GM21367 (cell line): Measurements from ENCODE around the gene LHX5.
"Not testable (repeated sequence)": the region's sequence is repeated elsewhere in the genome, so short reads cannot be mapped to it uniquely, and the experiment has no call there.

Source experiments
- ATAC-seq: cut with Tn5 transposase; IDR thresholded peaks from one replicate; pipeline ENCODE4 v1.9.1; 2021; ENCODE audit not compliant: unreplicated experiment

Gene LHX5

DNA sequence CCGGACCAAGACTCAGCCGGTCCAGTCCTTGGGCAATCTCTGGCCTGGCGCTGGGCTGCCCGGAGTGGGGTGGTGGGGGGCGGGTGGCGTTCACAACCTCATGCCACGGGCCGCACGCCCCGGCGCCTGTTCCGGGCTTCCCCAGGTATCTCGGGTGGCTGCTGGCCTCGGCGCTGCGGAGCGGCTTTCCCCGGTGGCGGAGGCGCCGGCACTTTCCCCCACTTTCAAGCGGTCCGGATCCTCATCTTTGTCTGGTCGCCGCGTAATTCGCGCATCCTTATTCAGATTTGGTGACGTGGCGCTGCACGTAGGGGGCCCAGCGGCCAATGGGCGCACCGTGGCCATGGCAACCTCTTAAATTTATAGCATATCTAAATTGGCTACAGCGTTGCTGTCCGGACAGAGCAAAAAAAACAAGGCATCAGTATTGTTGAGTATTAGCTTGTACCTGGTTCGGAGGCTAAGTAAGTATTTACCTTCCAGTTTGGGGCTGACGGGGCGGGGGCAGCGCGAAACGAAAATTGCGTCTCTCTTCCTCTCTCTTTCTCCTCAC lies at the start of gene LHX5:
Gene LHX5, minus strand, starts transcription at position 253 of the 553 bp plus-strand sequence. CDS start 373 bp downstream, outside the sequence.
- ATAC-seq, result no peak

DNA sequence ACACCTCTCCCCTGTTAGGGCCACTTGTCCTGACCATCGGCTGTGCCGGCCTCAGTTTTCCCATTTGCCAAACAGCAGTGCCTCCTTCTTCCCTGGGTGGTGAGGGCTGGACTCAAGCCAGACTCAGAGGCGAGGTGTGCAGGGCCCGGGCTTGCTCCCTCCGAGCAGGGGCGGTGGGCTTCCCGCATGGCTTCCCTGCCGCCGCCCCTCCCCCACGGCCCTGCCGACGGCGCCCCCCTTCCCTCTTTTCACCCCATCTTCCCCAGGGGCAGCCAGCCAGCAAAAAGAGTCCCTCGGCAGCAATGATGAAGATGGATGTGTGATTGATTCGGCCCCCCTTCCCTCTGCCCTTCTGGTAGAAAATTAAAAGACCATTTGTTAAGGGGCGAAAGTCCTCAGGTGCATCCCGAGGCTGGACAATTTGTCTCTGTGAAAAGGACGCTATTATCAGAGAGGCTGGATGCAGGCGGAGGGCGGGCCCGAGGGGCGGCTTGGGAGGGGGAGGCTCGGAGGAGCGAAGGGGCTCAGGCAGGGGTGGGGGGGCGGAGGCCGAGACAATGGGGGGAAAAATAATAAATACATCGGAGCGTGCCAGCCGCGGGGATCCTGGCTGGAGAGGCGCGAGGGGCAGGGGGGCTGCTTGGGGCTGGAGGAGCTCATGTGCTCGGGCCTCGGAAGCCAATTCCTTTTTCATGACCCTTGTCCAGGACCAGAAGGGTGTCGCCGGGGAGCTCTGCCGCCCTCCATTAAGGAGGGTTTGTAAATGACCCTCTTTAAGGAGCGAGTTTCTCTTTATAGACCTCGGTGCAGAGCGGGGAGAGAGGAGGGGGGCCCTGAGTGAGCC lies 48.0 kb upstream of the LHX5 start:
- ATAC-seq, result no peak

GRCh38 chr12:113515082-113515856 lies 43.6 kb upstream of the LHX5 start:
- ATAC-seq, result no peak

DNA sequence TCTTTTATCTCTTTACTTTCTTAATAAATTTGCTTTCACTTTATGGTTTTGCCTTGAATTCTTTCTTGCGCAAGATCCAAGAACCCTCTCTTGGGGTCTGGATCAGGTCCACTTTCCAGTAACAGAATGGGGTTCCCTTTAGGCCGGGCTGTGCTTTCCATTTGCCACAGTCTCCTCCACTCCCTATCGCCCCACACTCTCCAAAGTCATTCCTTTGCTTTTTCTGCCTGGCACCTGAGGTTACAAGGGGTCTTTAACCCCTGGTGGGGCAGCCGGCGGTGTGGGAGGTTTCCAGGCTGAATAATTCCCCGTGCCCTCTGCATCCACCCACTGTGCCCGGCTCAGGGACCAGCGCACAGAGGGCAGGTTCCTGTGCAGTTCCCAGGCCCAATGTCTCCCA lies 42.9 kb upstream of the LHX5 start:
- ATAC-seq, result no peak

DNA sequence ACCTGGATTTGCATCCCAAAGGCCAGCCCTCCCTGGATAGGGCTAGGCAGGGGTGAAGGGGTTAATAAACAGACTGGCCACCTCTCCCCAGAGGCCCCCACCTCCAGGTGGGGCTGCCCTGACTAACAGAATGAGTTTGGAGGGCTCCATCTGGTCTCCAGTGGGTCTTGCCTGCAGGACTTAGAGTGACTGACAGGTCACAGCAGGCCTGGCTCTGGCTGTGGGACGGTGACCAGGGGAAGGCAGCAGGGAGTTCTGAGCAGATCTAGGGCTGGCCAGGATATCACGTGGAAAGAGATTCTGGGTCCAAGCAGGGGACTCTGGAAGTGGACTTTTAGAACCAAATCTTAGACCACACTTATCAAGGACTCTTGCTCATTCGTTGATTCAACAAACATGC lies 40.9 kb upstream of the LHX5 start:
- ATAC-seq, result no peak

- ATAC-seq, result no peak
Measured at GRCh38 chr12:113506867-113507266, 35.2 kb upstream of the LHX5 start.

DNA sequence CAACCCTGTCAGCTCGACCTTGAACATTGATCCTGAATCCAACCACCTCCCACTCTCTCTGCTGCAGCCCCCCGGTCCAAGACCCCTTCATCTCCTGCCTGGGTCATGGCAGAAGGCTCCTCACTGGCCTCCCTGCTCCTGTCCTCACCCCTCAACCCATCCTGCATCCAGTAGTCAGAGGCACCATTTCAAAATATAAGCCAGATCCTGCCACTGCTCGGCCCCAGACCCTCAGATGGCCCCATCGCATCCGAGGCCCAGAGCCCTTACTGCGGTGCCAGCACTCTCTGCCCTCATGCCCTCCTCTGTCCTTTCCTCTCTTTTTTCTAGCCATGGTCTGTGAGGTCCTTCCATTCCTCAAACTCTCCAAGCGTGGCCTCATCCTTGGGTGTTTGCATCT lies 34.3 kb upstream of the LHX5 start:
- ATAC-seq, result no peak

DNA sequence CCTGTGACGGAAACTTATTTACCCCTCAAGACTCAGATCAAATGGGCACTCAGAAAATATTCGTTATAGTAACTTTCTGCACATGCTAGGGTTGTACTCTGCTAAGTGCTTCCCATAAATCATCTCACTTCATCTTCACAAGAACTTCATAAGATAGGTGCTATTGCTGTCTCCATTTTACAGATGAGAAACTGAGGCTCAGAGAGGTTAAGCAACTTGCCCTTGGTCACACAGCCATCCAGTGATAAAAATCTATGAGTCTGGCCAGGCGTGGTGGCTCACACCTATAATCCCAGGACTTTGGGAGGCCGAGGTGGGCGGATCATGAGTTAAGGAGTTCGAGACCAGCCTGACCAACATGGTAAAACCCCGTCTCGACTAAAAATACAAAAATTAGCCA lies 33.2 kb upstream of the LHX5 start:
- no peak for ATAC-seq

- no peak for ATAC-seq
Measured at GRCh38 chr12:113500782-113501311, 29.2 kb upstream of the LHX5 start.

DNA sequence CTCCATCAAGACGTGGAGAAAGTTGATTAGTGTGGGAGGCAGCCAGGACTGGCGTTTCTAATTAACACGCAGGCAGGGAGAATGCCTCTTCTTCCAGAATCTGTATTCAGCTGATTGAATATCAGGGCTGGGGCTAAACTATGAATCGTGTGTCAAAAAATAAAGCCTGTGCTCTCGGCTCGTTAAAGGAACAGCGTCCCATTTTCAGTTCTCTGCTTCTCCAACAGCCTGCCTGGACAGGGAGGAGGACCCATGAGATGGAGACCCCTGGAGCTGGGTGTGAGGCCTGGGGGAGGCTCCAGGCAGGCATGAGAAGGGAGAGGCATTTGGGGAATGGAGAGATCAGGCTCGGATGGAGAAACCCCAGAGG lies 28.6 kb upstream of the LHX5 start:
- no peak for ATAC-seq

DNA sequence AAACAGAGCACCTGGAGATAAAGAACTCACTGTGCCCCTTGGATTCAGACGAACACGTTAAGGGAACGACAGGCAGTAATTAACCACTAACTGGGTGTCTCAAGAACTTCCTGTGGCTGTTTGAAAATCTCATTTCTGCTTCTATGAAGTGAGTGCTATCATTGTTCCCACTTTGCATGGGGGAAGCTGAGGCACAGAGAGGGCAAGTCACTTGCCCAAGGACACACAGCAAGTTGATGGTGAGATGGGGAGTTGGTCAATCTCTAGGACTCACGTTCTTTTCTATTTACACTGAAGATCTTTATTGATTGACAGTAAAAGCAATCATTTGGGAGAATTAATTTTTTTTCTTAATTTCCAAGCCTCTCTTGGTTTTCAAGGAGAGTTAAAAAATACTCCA lies 26.8 kb upstream of the LHX5 start:
- ATAC-seq, result no peak

- no peak for ATAC-seq
Measured at GRCh38 chr12:113497693-113498092, 26.0 kb upstream of the LHX5 start.

GRCh38 chr12:113495941-113496340 lies 24.3 kb upstream of the LHX5 start:
- ATAC-seq, result not testable (repeated sequence)

GRCh38 chr12:113488322-113488721 lies 16.7 kb upstream of the LHX5 start:
- no peak for ATAC-seq

DNA sequence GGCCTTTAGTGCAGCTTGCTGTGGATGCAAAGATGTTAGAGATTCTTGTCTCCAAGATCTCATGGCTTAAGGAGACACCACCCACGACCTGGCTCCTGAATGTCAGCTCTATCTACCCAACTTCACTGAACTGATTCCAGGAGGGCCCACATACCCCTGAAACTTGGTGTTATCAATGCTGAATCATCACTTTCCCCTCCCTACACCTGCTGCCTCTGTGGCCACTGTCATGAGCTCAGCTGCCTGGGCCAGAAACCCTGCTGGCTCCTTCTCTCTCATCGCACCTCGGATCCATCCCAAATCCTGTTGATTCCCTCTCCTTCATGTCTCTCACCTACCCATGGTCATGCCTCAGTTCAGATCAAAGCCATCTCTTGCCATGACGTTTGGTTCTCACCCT lies 15.1 kb upstream of the LHX5 start:
- ATAC-seq, result no peak

- ATAC-seq, result no peak
Measured at GRCh38 chr12:113485330-113485729, 13.7 kb upstream of the LHX5 start.

GRCh38 chr12:113482334-113482733 lies 10.7 kb upstream of the LHX5 start:
- ATAC-seq, result no peak

- ATAC-seq, result no peak
Measured at GRCh38 chr12:113480336-113480971, 8.8 kb upstream of the LHX5 start.

DNA sequence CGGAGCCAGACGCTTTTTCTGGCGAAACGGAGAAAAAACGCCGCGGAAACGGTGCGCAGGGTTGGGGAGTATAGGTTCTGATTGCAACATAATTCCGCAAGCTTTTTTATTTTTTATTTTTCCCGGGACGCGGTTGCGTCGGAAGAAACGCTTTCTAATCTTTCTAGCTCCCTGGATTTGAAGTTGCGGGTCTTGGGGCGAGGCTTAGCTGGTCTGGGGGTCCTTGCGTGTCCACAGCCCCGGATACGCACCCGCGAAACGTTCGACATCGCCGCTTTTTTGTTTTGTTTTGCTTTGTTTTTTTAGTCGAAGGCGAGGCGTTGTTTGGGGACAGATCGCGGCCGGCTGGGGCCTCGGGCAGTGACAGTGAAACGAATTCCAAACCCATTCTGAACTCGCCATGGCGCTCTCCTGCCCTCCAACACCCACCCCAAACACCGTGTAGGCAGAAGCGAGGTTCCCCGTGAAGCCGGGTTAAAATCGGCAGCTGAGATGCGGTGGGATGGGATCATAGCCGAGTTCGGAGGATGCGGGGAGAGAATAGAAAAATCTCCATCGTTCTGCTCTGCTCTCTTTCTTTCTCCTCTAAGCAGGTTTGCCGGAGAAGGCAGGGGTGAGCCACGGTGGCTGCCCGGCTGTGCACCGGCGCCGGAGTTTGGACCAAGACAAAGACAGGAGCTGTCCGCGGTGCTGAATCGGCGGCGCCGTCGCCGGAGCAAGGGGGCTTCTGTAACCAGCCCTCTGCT lies 8.1 kb upstream of the LHX5 start:
- no peak for ATAC-seq

- no peak for ATAC-seq
Measured at GRCh38 chr12:113479216-113479589, 7.5 kb upstream of the LHX5 start.
